Dermis blood vessel endothelial cell (primary cell): ENCODE results near the gene SAMD3. TPM values are rescaled to one million over a fixed set of nuclear protein-coding genes. Genes with fewer than 3 reads are reported as not detected.
"Not testable (repeated sequence)": the region's sequence is repeated elsewhere in the genome, so short reads cannot be mapped to it uniquely, and the experiment has no call there.

Source experiments
- DNase-seq: peaks from one replicate; pipeline ENCODE4 v3.0.0; 2010
- total RNA-seq: library from RNA; depleted of rRNA; stranded (reverse); fragments of >200 nt; gene quantifications from 2 replicates; pipeline ENCODE4 v1.2.3, GENCODE V29; 2014

SAMD3 gene
- total RNA-seq, 1 donor from 2014 or later, result not detected

GRCh38 chr6:130173377-130174004, 49.3 kb downstream of the SAMD3 start:
- DNase-seq, result not testable (repeated sequence)

GRCh38 chr6:130170160-130170559, 52.6 kb downstream of the SAMD3 start:
- DNase-seq, result not testable (repeated sequence)

GRCh38 chr6:130167655-130168054, 55.1 kb downstream of the SAMD3 start:
- DNase-seq, result no peak

- no peak for DNase-seq
Observed at GRCh38 chr6:130164251-130164650, 58.5 kb downstream of the SAMD3 start.

- no peak for DNase-seq
Observed at GRCh38 chr6:130163266-130163665, 59.5 kb downstream of the SAMD3 start.

- no peak for DNase-seq
Observed at GRCh38 chr6:130162421-130162820, 60.3 kb downstream of the SAMD3 start.

- no peak for DNase-seq
Observed at GRCh38 chr6:130161683-130162404, 60.9 kb downstream of the SAMD3 start.

GRCh38 chr6:130159956-130160355, 62.8 kb downstream of the SAMD3 start:
- DNase-seq, result peak; percentile 5

GRCh38 chr6:130158548-130158947, 64.2 kb downstream of the SAMD3 start:
- DNase-seq, result no peak

- DNase-seq, result no peak
Observed at GRCh38 chr6:130158056-130158455, 64.7 kb downstream of the SAMD3 start.

- no peak for DNase-seq
Observed at GRCh38 chr6:130156908-130157307, 65.8 kb downstream of the SAMD3 start.

GRCh38 chr6:130152908-130153510, 69.7 kb downstream of the SAMD3 start:
- DNase-seq, result no peak

GRCh38 chr6:130150906-130151305, 71.8 kb downstream of the SAMD3 start:
- DNase-seq, result no peak

GRCh38 chr6:130149016-130149415, 73.7 kb downstream of the SAMD3 start:
- DNase-seq, result not testable (repeated sequence)

- no peak for DNase-seq
Observed at GRCh38 chr6:130148181-130148580, 74.6 kb downstream of the SAMD3 start.

GRCh38 chr6:130147111-130147510, 75.6 kb downstream of the SAMD3 start:
- DNase-seq, result no peak

- DNase-seq, result peak; percentile 6
Observed at GRCh38 chr6:130143709-130144108, 79.0 kb downstream of the SAMD3 start.

GRCh38 chr6:130140084-130140483, 82.7 kb downstream of the SAMD3 start:
- DNase-seq, result no peak

- no peak for DNase-seq
Observed at GRCh38 chr6:130138909-130139242, 83.9 kb downstream of the SAMD3 start.

GRCh38 chr6:130138116-130138908, 84.4 kb downstream of the SAMD3 start:
- no peak for DNase-seq

- no peak for DNase-seq
Observed at GRCh38 chr6:130136798-130137197, 86.0 kb downstream of the SAMD3 start.

GRCh38 chr6:130134582-130134981, 88.2 kb downstream of the SAMD3 start:
- no peak for DNase-seq

GRCh38 chr6:130132286-130132701, 90.5 kb downstream of the SAMD3 start:
- DNase-seq, result no peak
